K562 (cell line): ENCODE data around the gene SOCS4. TPM values are rescaled to one million over a fixed set of nuclear protein-coding genes. Genes with fewer than 3 reads are reported as not detected.

Experiments
- ATF7 ChIP-seq: fragments of 450-650 bp; IDR thresholded peaks from 2 replicates; pipeline ENCODE4 v1.7.1; 2014; ENCODE audit warnings: mild to moderate bottlenecking, moderate library complexity
- CBFB ChIP-seq: sonication (generic); formaldehyde crosslinking; IDR thresholded peaks from 2 replicates; pipeline ENCODE4 v1.4.0; 2020; ENCODE audit warnings: mild to moderate bottlenecking, missing genetic modification reagents
- CSDE1 ChIP-seq, 2 experiments: fragments of 450-650 bp; IDR thresholded peaks; 2 replicates each; pipeline ENCODE4 v1.6.1; 2016; ENCODE audit warnings: mild to moderate bottlenecking in 1 of 2
- DDX20 ChIP-seq: fragments of 450-650 bp; IDR thresholded peaks from 2 replicates; pipeline ENCODE4 v1.6.1; 2016; ENCODE audit warnings: missing genetic modification characterization, low read depth, mild to moderate bottlenecking, missing compliant biosample characterization, moderate library complexity
- E2F3 ChIP-seq: fragments of 250-450 bp; sonication (Bioruptor Pico); IDR thresholded peaks from 2 replicates; pipeline ENCODE4 v1.4.0; 2020; ENCODE audit warnings: mild to moderate bottlenecking
- ESRRB ChIP-seq: fragments of 250-450 bp; sonication (Bioruptor Pico); IDR thresholded peaks from 2 replicates; pipeline ENCODE4 v1.5.0; 2020; ENCODE audit warnings: mild to moderate bottlenecking, moderate library complexity, borderline replicate concordance
- GABPB1 ChIP-seq: sonication (generic); formaldehyde crosslinking; IDR thresholded peaks from 2 replicates; pipeline ENCODE4 v1.8.0; 2022; ENCODE audit warnings: mild to moderate bottlenecking, missing genetic modification reagents
- JUNB ChIP-seq: fragments of 450-650 bp; formaldehyde crosslinking; conservative IDR thresholded peaks from 2 replicates; pipeline ENCODE4 v1.4.0; 2020; ENCODE audit warnings: mild to moderate bottlenecking
- LCOR ChIP-seq: sonication (generic); formaldehyde crosslinking; IDR thresholded peaks from 2 replicates; pipeline ENCODE4 v1.8.0; 2022; ENCODE audit warnings: mild to moderate bottlenecking, missing genetic modification reagents
- MAFK ChIP-seq: IDR thresholded peaks from 2 replicates; pipeline ENCODE4 v1.6.1; 2011; ENCODE audit warnings: low read length, improper control_type of control experiment
- NFE2 ChIP-seq: IDR thresholded peaks from 2 replicates; pipeline ENCODE4 v1.6.1; 2014; ENCODE audit warnings: antibody characterized with exemption, low read depth
- NFIC ChIP-seq: fragments of 450-650 bp; IDR thresholded peaks from 2 replicates; pipeline ENCODE4 v1.6.1; 2017; ENCODE audit warnings: mild to moderate bottlenecking, inconsistent platforms
- NR4A1 ChIP-seq, 2 experiments: fragments of 250-450 bp in 1 of 2; fragments of 450-650 bp in 1 of 2; sonication (Bioruptor Pico) in 1 of 2; IDR thresholded peaks; 2 replicates each; pipeline versions ENCODE4 v1.4.0 to v1.6.1; 2016 to 2020; ENCODE audit warnings: mild to moderate bottlenecking in 2 of 2, missing compliant biosample characterization in 1 of 2, missing genetic modification characterization in 1 of 2, moderate library complexity in 1 of 2
- PHF20 ChIP-seq: fragments of 450-650 bp; IDR thresholded peaks from 2 replicates; pipeline ENCODE4 v1.6.1; 2018; ENCODE audit not compliant: partially characterized antibody
- PRMT5 ChIP-seq: sonication (generic); formaldehyde crosslinking; IDR thresholded peaks from 2 replicates; pipeline ENCODE4 v1.5.0; 2020; ENCODE audit warnings: missing genetic modification reagents
- RFX1 ChIP-seq: fragments of 450-650 bp; IDR thresholded peaks from 2 replicates; pipeline ENCODE4 v1.6.1; 2016; ENCODE audit warnings: mild to moderate bottlenecking, moderate library complexity
- SMAD4 ChIP-seq: fragments of 250-450 bp; sonication (Bioruptor Pico); conservative IDR thresholded peaks from 2 replicates; pipeline ENCODE4 v1.8.0; 2021; ENCODE audit warnings: inconsistent platforms, mild to moderate bottlenecking, moderate library complexity
- SMARCA5 ChIP-seq: fragments of 450-650 bp; IDR thresholded peaks from 2 replicates; pipeline ENCODE4 v1.6.1; 2016
- STAT5B ChIP-seq: fragments of 250-450 bp; sonication (Bioruptor Pico); IDR thresholded peaks from 2 replicates; pipeline ENCODE4 v1.8.0; 2021; ENCODE audit warnings: mild to moderate bottlenecking, inconsistent platforms
- TAF15 ChIP-seq: fragments of 200-400 bp; formaldehyde crosslinking; IDR thresholded peaks from 2 replicates; pipeline ENCODE4 v1.6.1; 2017; ENCODE audit warnings: mild to moderate bottlenecking, low read depth, low read length, moderate library complexity
- TEAD2 ChIP-seq: fragments of 450-650 bp; IDR thresholded peaks from 2 replicates; pipeline ENCODE4 v1.6.1; 2016; ENCODE audit warnings: missing genetic modification characterization, control low read depth, missing compliant biosample characterization
- TGIF2 ChIP-seq: sonication (generic); formaldehyde crosslinking; IDR thresholded peaks from 2 replicates; pipeline ENCODE4 v1.8.1; 2022; ENCODE audit warnings: mild to moderate bottlenecking, missing genetic modification reagents, moderate library complexity
- U2AF2 ChIP-seq: fragments of 200-400 bp; formaldehyde crosslinking; optimal IDR thresholded peaks from 2 replicates; pipeline ENCODE3; 2017; ENCODE audit warnings: low read depth, mild to moderate bottlenecking, low read length
- WHSC1 ChIP-seq: IDR thresholded peaks from one replicate; pipeline ENCODE4 v1.6.1; 2012; ENCODE audit warnings: low read length, control low read depth, inconsistent platforms
- ZKSCAN8 ChIP-seq: fragments of 200-800 bp; sonication (Bioruptor generic); IDR thresholded peaks from 2 replicates; pipeline ENCODE4 v1.6.1; 2016; ENCODE audit warnings: missing genetic modification characterization, missing compliant biosample characterization
- ZNF431 ChIP-seq: sonication (generic); formaldehyde crosslinking; IDR thresholded peaks from 2 replicates; pipeline ENCODE4 v1.8.0; 2022; ENCODE audit warnings: mild to moderate bottlenecking, missing genetic modification reagents
- ZNF436 ChIP-seq: fragments of 250-450, 450-650 bp; sonication (Bioruptor Pico); formaldehyde crosslinking; IDR thresholded peaks from 2 replicates; pipeline ENCODE4 v1.7.0; 2020; ENCODE audit warnings: mild to moderate bottlenecking
- ZNF561 ChIP-seq: fragments of 450-650 bp; formaldehyde crosslinking; conservative IDR thresholded peaks from 2 replicates; pipeline ENCODE4 v1.4.0; 2020; ENCODE audit warnings: mild to moderate bottlenecking, moderate library complexity
- ZNF766 ChIP-seq: fragments of 200-800 bp; sonication (Bioruptor generic); conservative IDR thresholded peaks from 2 replicates; pipeline ENCODE4 v1.6.1; 2016; ENCODE audit warnings: missing genetic modification characterization, missing compliant biosample characterization
- ZNF77 ChIP-seq: fragments of 250-450 bp; sonication (Bioruptor Pico); IDR thresholded peaks from 2 replicates; pipeline ENCODE4 v1.5.0; 2020
- polyA plus RNA-seq, 8 experiments: library from polyadenylated mRNA; depleted of rRNA in 4 of 8; stranded (reverse) in 5 of 8; unstranded in 3 of 8; fragments of >200 nt; fragmentation: Nextera tagmentation in 2 of 8; fragmentation: Illumina TruSeq in 1 of 8; extraction: Ambion mirVana in 2 of 8; extraction: Trizol in 1 of 8; gene quantifications; 2 replicates each; pipeline versions ENCODE4 v1.2.1 to v1.2.3, GENCODE V29; 2011 to 2014; ENCODE audit warnings: inconsistent platforms in 1 of 8, missing spikeins in 1 of 8
- total RNA-seq, 7 experiments: library from RNA; depleted of rRNA in 6 of 7; stranded (reverse); fragments of >200 nt in 6 of 7; fragmentation: Illumina TruSeq in 2 of 7; extraction: Trizol in 2 of 7; gene quantifications; 2 replicates each; pipeline versions ENCODE4 v1.2.1 to v1.2.3, GENCODE V29; 2011 to 2021; ENCODE audit warnings: low replicate concordance in 1 of 7
- TF ChIP-seq, protein P1 (sequence below): sonication (generic); formaldehyde crosslinking; IDR thresholded peaks from 2 replicates; pipeline ENCODE4 v1.4.0; 2020; ENCODE audit warnings: mild to moderate bottlenecking, missing genetic modification reagents

SOCS4 gene
- total and polyA plus RNA-seq, 9 of the 15 experiments (the other 6 are each of a cell fraction or from before 2014, with no cell fraction given): 2.6 to 12.7 (median 9.7) TPM

DNA sequence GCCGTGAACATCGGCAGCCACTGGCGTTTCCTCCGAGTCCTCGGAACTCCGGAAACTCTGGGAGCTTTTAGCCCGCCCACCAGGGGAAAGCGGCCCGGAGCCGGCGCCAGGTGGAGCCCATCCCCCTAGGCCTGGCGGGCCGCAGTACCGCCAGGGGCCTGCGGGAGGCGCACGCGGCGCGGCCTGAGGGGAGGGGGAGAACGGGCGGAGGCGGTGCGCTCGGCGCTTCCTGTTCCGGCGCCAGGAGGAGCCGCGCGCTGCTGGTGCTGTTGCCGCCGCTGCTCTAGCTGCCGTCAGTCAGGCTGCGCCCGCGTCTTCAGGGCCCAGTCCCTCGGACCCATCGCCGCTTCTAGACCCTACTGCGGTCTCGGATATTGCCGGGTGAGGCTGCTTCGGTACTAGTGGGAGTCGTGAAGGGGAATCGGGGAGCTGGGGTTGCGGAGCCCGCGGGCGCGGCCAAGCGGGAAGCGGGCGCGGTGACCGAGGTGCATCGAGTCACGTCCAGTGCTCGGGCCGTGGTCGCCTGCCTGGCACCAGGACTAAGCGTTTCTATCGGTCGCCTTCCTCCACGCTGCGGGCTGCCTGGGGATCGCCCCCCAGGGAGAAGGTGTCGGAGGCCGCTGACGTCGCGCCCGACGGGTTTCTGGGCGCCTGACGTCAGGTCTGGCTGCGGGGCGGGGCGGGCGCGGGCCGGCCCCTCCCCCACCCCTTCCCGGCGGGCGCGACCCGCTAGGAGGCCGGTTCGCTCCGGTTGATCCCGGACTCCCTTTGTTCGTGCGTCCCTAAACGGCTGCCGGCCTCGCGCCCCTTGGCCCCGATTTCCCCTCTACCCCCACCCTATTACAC lies 24.6 kb downstream of the SOCS4 start, which contains the start of gene MAPK1IP1L (continued):
- TF ChIP-seq ESRRB (CRISPR knock-in tag): no peak
- TF ChIP-seq JUNB: no peak
- TF ChIP-seq SMAD4 (CRISPR knock-in tag): no peak; the same call in 1 of the 2 replicates
- TF ChIP-seq PHF20: peak; percentile 85
- 0 out of 2 replicates have a peak, but pooled peaks have one; percentile 29 for TF ChIP-seq PRMT5
- TF ChIP-seq U2AF2: no peak
- TF ChIP-seq E2F3 (CRISPR knock-in tag): no peak; the same call in 1 of the 2 replicates
- 0 out of 2 replicates have a peak, but pooled peaks have one; percentile 55 for TF ChIP-seq CBFB (CRISPR knock-in tag)
- no peak for TF ChIP-seq ZNF561 (CRISPR knock-in tag)
- TF ChIP-seq STAT5B (CRISPR knock-in tag): no peak
- TF ChIP-seq TEAD2 (tag): no peak
- TF ChIP-seq ZNF431 (CRISPR knock-in tag): no peak
- 0 out of 2 replicates have a peak, but pooled peaks have one; percentile 15 for TF ChIP-seq SMARCA5
- TF ChIP-seq MAFK: no peak
- TF ChIP-seq ZNF77: no peak
- TF ChIP-seq, protein P1, sequence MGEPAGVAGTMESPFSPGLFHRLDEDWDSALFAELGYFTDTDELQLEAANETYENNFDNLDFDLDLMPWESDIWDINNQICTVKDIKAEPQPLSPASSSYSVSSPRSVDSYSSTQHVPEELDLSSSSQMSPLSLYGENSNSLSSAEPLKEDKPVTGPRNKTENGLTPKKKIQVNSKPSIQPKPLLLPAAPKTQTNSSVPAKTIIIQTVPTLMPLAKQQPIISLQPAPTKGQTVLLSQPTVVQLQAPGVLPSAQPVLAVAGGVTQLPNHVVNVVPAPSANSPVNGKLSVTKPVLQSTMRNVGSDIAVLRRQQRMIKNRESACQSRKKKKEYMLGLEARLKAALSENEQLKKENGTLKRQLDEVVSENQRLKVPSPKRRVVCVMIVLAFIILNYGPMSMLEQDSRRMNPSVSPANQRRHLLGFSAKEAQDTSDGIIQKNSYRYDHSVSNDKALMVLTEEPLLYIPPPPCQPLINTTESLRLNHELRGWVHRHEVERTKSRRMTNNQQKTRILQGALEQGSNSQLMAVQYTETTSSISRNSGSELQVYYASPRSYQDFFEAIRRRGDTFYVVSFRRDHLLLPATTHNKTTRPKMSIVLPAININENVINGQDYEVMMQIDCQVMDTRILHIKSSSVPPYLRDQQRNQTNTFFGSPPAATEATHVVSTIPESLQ: no peak; the same call in 1 of the 2 replicates
- peak; percentile 60; the same call in 1 of the 2 replicates for TF ChIP-seq LCOR (CRISPR knock-in tag)
- 0 out of 2 replicates have a peak, but pooled peaks have one; percentile 1 for TF ChIP-seq NFE2
- TF ChIP-seq RFX1: no peak
- no peak for TF ChIP-seq ZKSCAN8 (CRISPR knock-in tag)
- TF ChIP-seq GABPB1 (CRISPR knock-in tag): peak; percentile 91
- TF ChIP-seq NFIC: peak; percentile 43; the same call in 1 of the 2 replicates
- no peak for TF ChIP-seq ZNF436 (CRISPR knock-in tag)
- TF ChIP-seq DDX20: no peak
- no peak for TF ChIP-seq NR4A1 (CRISPR knock-in tag; IDR thresholded peaks at IDR 0.05)
- TF ChIP-seq NR4A1 (tag; IDR thresholded peaks at IDR 0.05): no peak
- TF ChIP-seq ATF7: peak; percentile 83; the same call in 1 of the 2 replicates
- no peak for TF ChIP-seq CSDE1 (IDR thresholded peaks at IDR 0.05)
- no peak for TF ChIP-seq WHSC1
- TF ChIP-seq TAF15: no peak
- no peak for TF ChIP-seq ZNF766 (CRISPR knock-in tag)
- no peak for TF ChIP-seq TGIF2 (CRISPR knock-in tag)
